ENCODE results near the gene SCARF2. TPM values are rescaled to one million over a fixed set of nuclear protein-coding genes. Genes with fewer than 3 reads are reported as not detected.
"Not testable (repeated sequence)": the region's sequence is repeated elsewhere in the genome, so short reads cannot be mapped to it uniquely, and the experiment has no call there.

SCARF2 gene
- total RNA-seq, 1 donor from 2014 or later: 20.4 TPM

GRCh38 chr22:20463324-20464095 lies 25.9 kb upstream of the SCARF2 start:
- peak; percentile 62 for DNase-seq

- no peak for DNase-seq
Measured at GRCh38 chr22:20459862-20460261, 22.2 kb upstream of the SCARF2 start.

GRCh38 chr22:20459152-20459542 lies 21.5 kb upstream of the SCARF2 start:
- DNase-seq: no peak

- DNase-seq: no peak
Measured at GRCh38 chr22:20458530-20459151, 21.0 kb upstream of the SCARF2 start.

GRCh38 chr22:20457506-20458240 lies 20.0 kb upstream of the SCARF2 start:
- no peak for DNase-seq

- DNase-seq: no peak
Measured at GRCh38 chr22:20456722-20457076, 19.1 kb upstream of the SCARF2 start.

- peak; percentile 91 for DNase-seq
Measured at GRCh38 chr22:20456064-20456721, 18.6 kb upstream of the SCARF2 start.

- no peak for DNase-seq
Measured at GRCh38 chr22:20455709-20456063, 18.1 kb upstream of the SCARF2 start.

- no peak for DNase-seq
Measured at GRCh38 chr22:20453222-20453621, 15.6 kb upstream of the SCARF2 start.

GRCh38 chr22:20451920-20452319 lies 14.3 kb upstream of the SCARF2 start:
- DNase-seq: no peak

GRCh38 chr22:20451129-20451778 lies 13.6 kb upstream of the SCARF2 start:
- not testable (repeated sequence) for DNase-seq

GRCh38 chr22:20450551-20450906 lies 12.9 kb upstream of the SCARF2 start:
- no peak for DNase-seq

GRCh38 chr22:20449819-20450550 lies 12.4 kb upstream of the SCARF2 start:
- no peak for DNase-seq

- DNase-seq: no peak
Measured at GRCh38 chr22:20448630-20449029, 11.0 kb upstream of the SCARF2 start.

- no peak for DNase-seq
Measured at GRCh38 chr22:20446383-20446970, 8.9 kb upstream of the SCARF2 start.

- DNase-seq: no peak
Measured at GRCh38 chr22:20444325-20444724, 6.7 kb upstream of the SCARF2 start.

GRCh38 chr22:20442485-20443284 lies 5.1 kb upstream of the SCARF2 start:
- DNase-seq: no peak

GRCh38 chr22:20441631-20442484 lies 4.2 kb upstream of the SCARF2 start:
- no peak for DNase-seq

Data from tongue (tissue), 2 donors.